MCF 10A (cell line): ENCODE measurements around the gene SYNE3. TPM values are rescaled to one million over a fixed set of nuclear protein-coding genes. Genes with fewer than 3 reads are reported as not detected.

Experiments used
- BruUV-seq: library from RNA; stranded (reverse); fragments of 400-500 nt; replicated peaks from 2 replicates; lab custom pipeline; 2021; lab: Mats Ljungman, UMichigan
- CTCF ChIA-PET: fragments of 300-600 bp; sonication (Branson Sonifier 250); formaldehyde crosslinking; extraction: SDS; loops from one replicate; lab custom pipeline; 2021; ENCODE audit warnings: antibody characterized with exemption, inconsistent platforms; lab: Yijun Ruan, JAX
- POLR2A ChIA-PET: fragments of 300-600, 350-650 bp; sonication (Branson Sonifier 250); formaldehyde crosslinking; extraction: SDS; loops from one replicate; lab custom pipeline; 2020; ENCODE audit warnings: antibody characterized with exemption, inconsistent platforms; lab: Yijun Ruan, JAX
- DNase-seq: peaks from one replicate; pipeline ENCODE4 v3.0.0-alpha.2; 2018; ENCODE audit not compliant: unreplicated experiment
- H3K27ac Mint-ChIP-seq: one replicate; pipeline ENCODE4 v1.8.0; 2022; ENCODE audit warnings: mild to moderate bottlenecking, low read depth, mixed read lengths; ENCODE audit not compliant: unreplicated experiment
- H3K27me3 Mint-ChIP-seq: one replicate; pipeline ENCODE4 v1.8.0; 2022; ENCODE audit warnings: mixed read lengths; ENCODE audit not compliant: insufficient read depth, unreplicated experiment
- H3K36me3 Mint-ChIP-seq: one replicate; pipeline ENCODE4 v1.8.0; 2022; ENCODE audit warnings: mild to moderate bottlenecking, moderate library complexity, mixed read lengths; ENCODE audit not compliant: insufficient read depth, unreplicated experiment
- H3K4me1 Mint-ChIP-seq: one replicate; pipeline ENCODE4 v1.8.0; 2022; ENCODE audit warnings: mixed read lengths; ENCODE audit not compliant: insufficient read depth, unreplicated experiment
- H3K4me3 Mint-ChIP-seq: one replicate; pipeline ENCODE4 v1.8.0; 2022; ENCODE audit warnings: mild to moderate bottlenecking, moderate library complexity, mixed read lengths; ENCODE audit not compliant: unreplicated experiment
- H3K9me3 Mint-ChIP-seq: one replicate; pipeline ENCODE4 v1.8.0; 2022; ENCODE audit warnings: mixed read lengths; ENCODE audit not compliant: unreplicated experiment
- CTCF ChIP-seq: fragments of 200-600 bp; IDR thresholded peaks from one replicate; pipeline ENCODE4 v1.8.0; 2022; ENCODE audit warnings: antibody characterized with exemption, mild to moderate bottlenecking; ENCODE audit not compliant: unreplicated experiment
- intact Hi-C: fragments of 100-400 bp; cut with micrococcal nuclease; formaldehyde crosslinking; loops from 2 replicates; pipeline ENCODE4 v1.14.1; 2022
- total RNA-seq: library from RNA; stranded (reverse); gene quantifications from 2 replicates; pipeline ENCODE4 v1.2.3, GENCODE V29; 2022

SYNE3 gene
- total RNA-seq, 1 experiment from 2014 or later, result 9.5 TPM

GRCh38 chr14:95483309-95484165 lies 32.9 kb downstream of the SYNE3 start:
- Mint-ChIP-seq H3K36me3 (no peaks in the 10 kb centered on the region), H3K4me1 (peaks cover 31% of the 10 kb centered on the region), H3K4me3 (peak overlapping the region; percentile 16), H3K27ac (peak overlapping the region; percentile 53), H3K27me3 (no peaks in the 10 kb centered on the region), H3K9me3 (no peaks in the 10 kb centered on the region)
- ChIA-PET CTCF (interaction anchor here (0.6 to 1.5 kb wide), 6 partner anchors 13 to 63 kb away, joined by 3 to 8 read pairs (median 3); no protein-coding TSS in a partner anchor), POLR2A (interaction anchor here (1.1 to 1.2 kb wide), 3 partner anchors 23 to 41 kb away, joined by 3 read pairs; no protein-coding TSS in a partner anchor)
- intact Hi-C loops, result no loop called here
- DNase-seq, result peak; percentile 88
- no TSS peak for BruUV-seq
- TF ChIP-seq CTCF, result no peak

- peak overlapping the region; percentile 53 for H3K27ac Mint-ChIP-seq
- no peaks in the 10 kb centered on the region for H3K9me3 Mint-ChIP-seq
- CTCF ChIA-PET, result interaction anchor here (0.6 to 1.5 kb wide), 5 partner anchors 14 to 63 kb away, joined by 3 to 8 read pairs (median 3); no protein-coding TSS in a partner anchor
- TF ChIP-seq CTCF, result no peak
- no peaks in the 10 kb centered on the region for H3K36me3 Mint-ChIP-seq
- POLR2A ChIA-PET, result interaction anchor here (0.7 to 1.2 kb wide), 3 partner anchors 22 to 40 kb away, joined by 3 read pairs; no protein-coding TSS in a partner anchor
- DNase-seq, result no peak
- peak overlapping the region; percentile 16 for H3K4me3 Mint-ChIP-seq
- BruUV-seq, result no TSS peak
- peaks cover 31% of the 10 kb centered on the region for H3K4me1 Mint-ChIP-seq
- intact Hi-C loops, result no loop called here
- H3K27me3 Mint-ChIP-seq, result no peaks in the 10 kb centered on the region
Observed at GRCh38 chr14:95482627-95483308, 33.7 kb downstream of the SYNE3 start.

- Mint-ChIP-seq H3K9me3 (no peaks in the 10 kb centered on the region), H3K4me3 (no peak overlapping the region), H3K27me3 (no peaks in the 10 kb centered on the region), H3K4me1 (peaks cover 31% of the 10 kb centered on the region), H3K27ac (no peak overlapping the region), H3K36me3 (no peaks in the 10 kb centered on the region)
- intact Hi-C loops, result no loop called here
- POLR2A ChIA-PET, result no interaction called here
- DNase-seq, result no peak
- CTCF ChIA-PET, result interaction anchor here (1.3 kb wide), 1 partner anchor 65 kb away, joined by 4 read pairs; no protein-coding TSS in a partner anchor
- TF ChIP-seq CTCF, result no peak
- no TSS peak for BruUV-seq
Observed at GRCh38 chr14:95481391-95482022, 34.9 kb downstream of the SYNE3 start.

- CTCF ChIA-PET, result no interaction called here
- no peak overlapping the region for H3K27ac Mint-ChIP-seq
- POLR2A ChIA-PET, result interaction anchor here (1.1 kb wide), 1 partner anchor 16 kb away, joined by 3 read pairs; no protein-coding TSS in a partner anchor
- TF ChIP-seq CTCF, result no peak
- no TSS peak for BruUV-seq
- no peaks in the 10 kb centered on the region for H3K36me3 Mint-ChIP-seq
- no peaks in the 10 kb centered on the region for H3K9me3 Mint-ChIP-seq
- no peak for DNase-seq
- no peak overlapping the region for H3K4me3 Mint-ChIP-seq
- H3K4me1 Mint-ChIP-seq, result peaks cover 31% of the 10 kb centered on the region
- intact Hi-C loops, result no loop called here
- H3K27me3 Mint-ChIP-seq, result no peaks in the 10 kb centered on the region
Observed at GRCh38 chr14:95480887-95481226, 35.6 kb downstream of the SYNE3 start.
